Motor neuron (in vitro differentiated cells): ENCODE data around the gene NSUN7. TPM values are rescaled to one million over a fixed set of nuclear protein-coding genes. Genes with fewer than 3 reads are reported as not detected.
A peak's percentile ranks its signal among the peaks of the same experiment; 100 is the strongest.

Source experiments
- ATAC-seq, 8 experiments: fragments of 200-7000 bp; cut with Tn5 transposase; replicated peaks in 6 of 8; 2 replicates each; pipeline ENCODE4 v1.8.0; 2021; ENCODE audit warnings: mild to moderate bottlenecking in 8 of 8, moderate library complexity in 8 of 8
- H3K27ac ChIP-seq, 2 donors: fragments of 250-450 bp; sonication (Bioruptor Pico); 2 replicates each; pipeline ENCODE4 v1.9.0; 2021; ENCODE audit warnings: antibody characterized with exemption in 2 of 2, mild to moderate bottlenecking in 2 of 2, moderate library complexity in 1 of 2
- H3K4me1 ChIP-seq, 2 donors: fragments of 250-450 bp; sonication (Bioruptor Pico); replicated peaks in 1 of 2; 2 replicates each; pipeline ENCODE4 v1.6.1; 2021; ENCODE audit warnings: antibody characterized with exemption in 2 of 2, mild to moderate bottlenecking in 2 of 2, moderate library complexity in 1 of 2
- H3K4me3 ChIP-seq, 5 donors: fragments of 250-450 bp; sonication (Bioruptor Pico); 2 replicates each; pipeline ENCODE4 v1.9.0; 2021; ENCODE audit warnings: antibody characterized with exemption in 5 of 5, mild to moderate bottlenecking in 5 of 5, moderate library complexity in 4 of 5
- WGBS, 10 experiments: fragments of 450-650 bp; shearing (Covaris generic); methylation state at CpG; one replicate each; pipeline ENCODE4 v1.0.0; 2022; 5-methylcytosine and 5-hydroxymethylcytosine counted together
- in situ Hi-C, 9 experiments: fragments of 400-800 bp; cut with MboI; loops; one replicate each; pipeline ENCODE4 v1.15.0; 2021; ENCODE audit warnings: low sequenced_read_pairs in 9 of 9, low pct_unique_long_range_greater_than_20kb in 2 of 9; ENCODE audit not compliant: unreplicated experiment in 9 of 9
- total RNA-seq, 8 experiments: library from RNA; unstranded; fragments of 300-600 nt; gene quantifications; 2 replicates each; pipeline versions ENCODE4 v1.2.3 to v1.2.4, GENCODE V29; 2022

NSUN7 gene
- total RNA-seq, 8 experiments from 2014 or later, result 0.15 to 3.2 (median 2.0) TPM; not detected in 1

DNA sequence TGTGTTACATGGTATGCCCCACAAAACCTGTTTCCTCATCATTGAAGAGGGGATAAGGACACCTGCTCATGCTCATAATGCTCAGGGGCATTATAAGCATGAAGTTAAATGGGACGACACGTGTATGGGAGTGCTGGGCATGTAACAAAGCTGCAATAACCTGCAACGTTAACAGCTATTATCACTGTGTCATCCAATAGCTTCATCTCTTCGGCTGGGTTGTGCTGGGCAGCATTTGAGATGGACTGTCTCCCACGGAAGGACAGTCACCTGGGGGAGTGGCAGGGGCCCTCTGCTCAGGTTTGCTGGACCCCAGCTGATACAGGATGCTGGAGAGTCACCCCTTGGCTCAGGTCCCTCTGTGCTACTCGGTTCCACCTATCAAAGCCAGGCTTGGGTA, 94.5 kb downstream of the NSUN7 start:
- WGBS, 10 experiments, result 40 to 100% (median 83%) methylated on average over 1 to 5 of the region's 6 CpGs; no CpG with 5 or more reads in 6 of the 10 experiments
- no peak overlapping the region for H3K27ac ChIP-seq
- no peak for ATAC-seq
- H3K4me1 ChIP-seq, result peaks cover 18 to 19% of the 10 kb centered on the region in 2 donors
- in situ Hi-C loops, result no loop called here
- H3K4me3 ChIP-seq, result no peak overlapping the region

DNA sequence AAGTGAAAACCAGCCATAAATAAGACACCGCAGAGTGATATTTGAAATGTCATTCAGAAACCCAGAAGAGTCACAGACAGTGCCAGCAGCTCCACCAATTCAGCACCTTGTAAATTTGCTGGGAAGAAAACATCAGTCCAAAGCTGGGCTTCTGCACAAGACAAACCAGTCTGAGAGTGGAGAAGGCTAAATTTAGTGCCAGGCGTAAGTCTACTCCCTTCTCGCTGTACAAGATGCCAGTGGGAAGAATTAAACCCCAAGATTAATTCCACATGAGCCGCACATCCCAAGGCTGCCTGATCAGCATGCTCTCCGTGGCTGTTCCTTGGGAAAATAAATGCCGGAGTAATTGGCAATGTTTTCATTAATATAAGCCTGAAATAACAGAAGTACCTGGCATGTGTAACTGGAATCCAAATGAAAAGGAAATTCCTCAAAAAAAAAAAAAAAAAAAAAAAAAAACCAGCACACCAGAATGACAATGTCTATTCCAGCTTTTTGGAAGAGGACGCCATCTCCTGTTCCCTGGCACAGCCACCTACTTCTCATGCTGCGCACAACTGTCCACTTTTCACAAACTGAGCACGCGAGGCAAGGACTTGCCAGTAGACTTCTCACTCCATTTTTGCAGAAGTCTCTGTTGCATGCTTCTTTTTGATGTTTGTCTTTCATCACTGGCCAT, 95.5 kb downstream of the NSUN7 start:
- Histone ChIP-seq H3K4me3 (no peak overlapping the region), H3K27ac (no peak overlapping the region), H3K4me1 (peaks cover 18 to 19% of the 10 kb centered on the region in 2 donors)
- WGBS, 10 experiments, result 32 to 83% (median 74%) methylated on average over 4 to 10 of the region's 10 CpGs
- in situ Hi-C loops, result no loop called here
- peak in 3 of 8 experiments; percentile 10 to 27 (median 17) for ATAC-seq

DNA sequence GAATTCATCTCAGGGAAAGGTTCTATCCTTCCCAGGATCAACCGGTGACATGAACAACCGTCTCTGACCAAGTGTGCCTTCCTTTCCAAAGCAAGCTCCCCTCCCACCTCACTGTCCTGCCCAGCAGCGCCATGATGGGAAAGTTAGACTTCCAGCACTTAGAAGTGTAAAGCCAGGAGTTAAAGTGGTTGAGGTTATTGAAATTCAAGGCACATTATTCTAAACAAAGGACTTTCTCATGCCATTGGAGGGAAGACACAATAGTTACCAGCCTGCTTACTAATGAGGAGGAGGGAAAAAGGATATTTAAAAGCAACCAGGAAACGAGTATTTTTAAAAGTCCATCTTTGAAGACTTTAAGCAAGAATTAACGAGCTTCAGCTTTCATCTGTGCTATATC, 96.8 kb downstream of the NSUN7 start:
- Histone ChIP-seq H3K4me1 (peaks cover 18 to 19% of the 10 kb centered on the region in 2 donors), H3K4me3 (no peak overlapping the region), H3K27ac (no peak overlapping the region)
- in situ Hi-C loops, result no loop called here
- ATAC-seq, result peak in 5 of 8 experiments; percentile 55 to 78 (median 65)
- WGBS, 10 experiments, result 56 to 100% (median 69%) methylated on average over 1 to 5 of the region's 5 CpGs; no CpG with 5 or more reads in 1 of the 10 experiments

DNA sequence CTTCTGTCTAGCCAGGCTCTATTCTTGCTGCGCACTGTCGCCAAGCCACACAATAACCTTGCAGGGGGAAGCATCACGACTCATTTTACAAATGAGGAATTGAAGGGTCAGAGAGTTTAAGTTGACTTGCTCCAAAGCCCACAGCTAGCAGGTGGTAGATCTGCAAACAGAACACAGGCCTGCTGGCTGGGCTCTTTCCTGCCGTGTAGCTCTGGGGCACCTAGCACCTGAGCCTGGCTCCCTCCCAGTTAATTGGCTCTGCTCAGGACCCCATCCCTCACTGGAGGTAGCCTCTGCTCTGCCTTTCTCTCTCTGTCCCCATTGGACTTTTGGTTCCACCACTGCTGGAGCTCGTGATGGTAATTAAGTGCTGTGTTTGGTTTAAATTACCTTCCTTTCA, 98.5 kb downstream of the NSUN7 start:
- no peak overlapping the region for H3K4me3 ChIP-seq
- WGBS, 10 experiments, result 29 to 95% (median 63%) methylated on average over 1 to 4 of the region's 5 CpGs; no CpG with 5 or more reads in 4 of the 10 experiments
- in situ Hi-C loops, result no loop called here
- H3K27ac ChIP-seq, result no peak overlapping the region
- peak in 5 of 8 experiments; percentile 27 to 47 (median 30) for ATAC-seq
- H3K4me1 ChIP-seq, result peaks cover 15 to 19% of the 10 kb centered on the region in 2 donors

DNA sequence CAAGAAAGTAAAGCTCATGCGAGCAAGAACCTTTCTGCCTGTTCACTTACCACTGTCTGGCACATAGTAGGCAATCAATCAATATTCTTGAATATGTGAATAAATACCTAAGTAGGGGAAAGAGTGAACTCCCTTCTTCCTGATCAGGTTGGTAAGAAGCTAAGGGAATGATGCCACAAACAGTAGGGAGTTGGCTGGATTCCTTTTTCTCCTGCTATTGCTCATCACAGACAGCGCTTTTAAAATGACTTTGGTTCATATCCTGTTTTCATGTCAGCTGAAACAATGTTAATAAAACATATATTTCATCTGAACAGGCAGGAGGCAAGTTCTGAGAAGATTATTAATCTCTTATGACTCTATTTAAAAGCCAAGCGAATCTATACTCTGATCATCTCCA, 99.2 kb downstream of the NSUN7 start:
- peak in 2 of 8 experiments; percentile 49 to 69 for ATAC-seq
- no peak overlapping the region for H3K4me3 ChIP-seq
- H3K4me1 ChIP-seq, result peaks cover 15 to 19% of the 10 kb centered on the region in 2 donors
- H3K27ac ChIP-seq, result no peak overlapping the region
- in situ Hi-C loops, result no loop called here
- 55 to 100% (median 94%) methylated on average over 1 to 3 of the region's 3 CpGs; no CpG with 5 or more reads in 3 of the 10 experiments for WGBS, 10 experiments

DNA sequence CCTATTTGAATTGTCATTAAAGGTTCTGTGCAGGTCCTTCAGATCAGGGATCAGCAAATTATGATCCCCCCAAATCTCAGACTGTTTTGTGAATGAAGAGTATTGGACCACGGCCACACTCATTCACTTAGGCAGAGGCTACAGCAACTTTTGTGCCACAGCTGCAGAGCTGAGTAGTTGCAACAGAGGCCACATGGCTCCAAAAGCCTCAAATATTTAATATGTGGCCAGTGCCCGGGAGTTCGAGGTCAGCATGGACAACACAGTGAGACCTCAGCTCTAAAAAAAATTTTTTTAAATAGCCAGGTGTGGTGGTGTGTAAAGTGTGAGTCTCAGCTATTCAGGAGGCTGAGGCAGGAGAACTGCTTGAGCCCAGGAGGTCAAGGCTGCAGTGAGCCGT, 100.7 kb downstream of the NSUN7 start:
- WGBS, 10 experiments, result 44 to 100% (median 88%) methylated on average over 2 to 4 of the region's 4 CpGs; no CpG with 5 or more reads in 3 of the 10 experiments
- H3K27ac ChIP-seq, result no peak overlapping the region
- H3K4me3 ChIP-seq, result no peak overlapping the region
- in situ Hi-C loops, result no loop called here
- ATAC-seq, result no peak
- peaks cover 12 to 25% of the 10 kb centered on the region in 2 donors for H3K4me1 ChIP-seq

DNA sequence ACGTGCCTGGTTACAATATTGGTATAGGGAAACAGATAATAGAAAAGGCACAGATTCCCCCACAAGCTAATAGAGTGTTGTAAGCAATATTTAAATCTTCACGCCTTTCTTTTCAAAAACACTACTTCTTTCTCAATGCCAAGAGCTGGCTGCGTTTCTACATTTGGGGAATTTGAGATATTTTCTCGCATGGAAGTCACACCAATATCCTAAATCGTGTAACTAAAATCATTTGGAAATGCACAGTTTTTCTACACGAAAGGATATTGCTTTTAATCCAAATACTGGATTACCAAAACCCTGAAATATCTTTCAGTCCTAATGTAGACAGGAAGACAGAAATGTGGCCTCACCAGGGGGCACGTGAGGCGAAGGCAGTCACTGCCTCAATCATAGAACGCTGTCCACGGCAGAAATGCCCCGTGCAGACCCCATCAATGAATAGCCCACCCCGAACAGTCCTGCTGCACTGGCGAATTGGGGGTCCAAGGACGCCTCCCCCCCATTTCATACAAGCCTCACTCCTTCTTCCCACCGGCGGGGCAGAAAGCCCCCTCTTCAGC, 106.6 kb downstream of the NSUN7 start:
- Histone ChIP-seq H3K4me3 (peak overlapping the region; percentile 38 to 54 (median 49)), H3K4me1 (peaks cover 0 to 8% of the 10 kb centered on the region in 2 donors), H3K27ac (no peak overlapping the region)
- peak in 4 of 8 experiments; percentile 35 to 48 (median 36) for ATAC-seq
- WGBS, 10 experiments, result 0 to 91% (median 7%) methylated on average over 1 to 10 of the region's 16 CpGs; no CpG with 5 or more reads in 1 of the 10 experiments
- in situ Hi-C loops, result no loop called here

DNA sequence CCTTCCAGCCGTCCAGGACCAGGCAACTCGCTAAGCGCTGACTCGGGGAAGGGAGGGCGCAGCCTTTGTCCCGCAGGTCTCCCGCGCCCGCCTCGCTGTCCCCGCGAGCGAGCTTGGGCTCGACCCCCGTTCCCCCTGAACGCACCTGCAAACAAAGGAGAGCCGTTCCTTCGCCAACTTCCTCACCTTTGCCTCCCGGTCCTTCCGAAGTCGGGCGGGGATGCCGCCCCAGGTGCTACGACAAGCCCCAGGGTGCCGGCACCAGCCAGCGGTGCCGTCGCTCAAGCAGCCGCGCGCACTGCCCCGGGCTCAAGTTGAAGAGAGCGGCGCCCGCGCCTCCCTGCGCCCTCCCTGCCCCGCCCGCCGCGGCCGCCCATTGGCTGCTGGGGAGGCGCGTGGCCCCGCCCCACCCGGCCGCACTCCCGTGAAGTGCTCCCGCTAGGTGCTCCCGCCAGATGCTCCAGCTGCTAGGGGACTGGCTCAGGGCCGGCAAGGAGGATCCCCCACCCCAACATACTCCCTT, 107.1 kb downstream of the NSUN7 start:
- peak overlapping the region; percentile 38 to 54 (median 49) for H3K4me3 ChIP-seq
- H3K4me1 ChIP-seq, result peaks cover 0 to 8% of the 10 kb centered on the region in 2 donors
- no peak overlapping the region for H3K27ac ChIP-seq
- in situ Hi-C loops, result no loop called here
- ATAC-seq, result peak; percentile 52 to 99 (median 99)
- 1% methylated on average over 15 of the region's 51 CpGs; no CpG with 5 or more reads in 9 of the 10 experiments for WGBS, 10 experiments

DNA sequence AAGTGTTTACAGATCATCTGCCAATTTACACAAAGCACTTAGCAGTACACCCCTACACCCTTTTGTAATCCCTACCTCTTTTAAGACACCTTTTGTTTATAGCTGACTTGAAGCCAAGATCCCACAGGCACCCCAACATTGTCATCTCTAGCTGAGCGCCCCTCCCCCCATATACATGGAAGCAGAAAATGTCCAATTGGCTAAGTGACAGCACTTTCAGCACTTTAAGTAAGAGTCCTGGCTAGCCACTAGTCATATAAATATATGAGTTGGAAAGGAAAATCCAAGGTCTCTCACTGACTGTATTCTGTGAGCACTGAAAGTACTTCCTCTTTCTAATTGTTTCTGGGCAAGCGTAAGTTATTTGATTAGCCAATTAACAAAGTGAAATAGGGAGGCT, 108.2 kb downstream of the NSUN7 start:
- Histone ChIP-seq H3K4me1 (peaks cover 0 to 8% of the 10 kb centered on the region in 2 donors), H3K4me3 (no peak overlapping the region), H3K27ac (no peak overlapping the region)
- 90 to 100% (median 94%) methylated on average over 1 to 2 of the region's 2 CpGs; no CpG with 5 or more reads in 4 of the 10 experiments for WGBS, 10 experiments
- in situ Hi-C loops, result no loop called here
- ATAC-seq, result no peak

DNA sequence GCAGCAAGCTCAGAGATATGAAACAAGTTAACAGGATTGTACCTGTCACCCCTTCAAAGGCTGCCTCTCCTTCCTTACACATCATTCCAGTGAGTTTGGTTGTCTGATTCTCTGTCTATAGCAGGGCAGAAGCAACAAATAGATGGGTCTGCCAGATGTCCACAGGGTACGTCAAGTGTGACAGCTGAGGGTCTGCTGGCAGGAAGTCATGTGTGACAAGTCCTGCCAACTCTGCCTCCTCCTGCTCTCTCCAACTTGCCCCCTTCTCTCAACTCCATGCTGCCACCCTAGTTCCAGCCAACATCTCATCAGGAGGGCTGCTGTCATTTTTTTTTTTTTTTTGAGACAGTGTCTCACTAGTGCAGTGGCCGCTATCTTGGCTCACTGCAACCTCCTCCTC, 109.2 kb downstream of the NSUN7 start:
- in situ Hi-C loops, result no loop called here

More for the DNA sequence above, 109.2 kb downstream of the NSUN7 start:
- ATAC-seq, result no peak
- 83 to 100% (median 97%) methylated on average over 1 to 2 of the region's 2 CpGs; no CpG with 5 or more reads in 6 of the 10 experiments for WGBS, 10 experiments
- no peak overlapping the region for H3K4me3 ChIP-seq
- H3K27ac ChIP-seq, result no peak overlapping the region
- H3K4me1 ChIP-seq, result peaks cover 0 to 8% of the 10 kb centered on the region in 2 donors

Other genes with a start within 250 kb of the NSUN7 start
- gene RBM47, start 120.1 kb upstream of the NSUN7 start, total RNA-seq, result 10 to 100 TPM in 1 of 8 experiments, 1 to 10 TPM in 3, under 1 TPM in 4; 0.38 to 16.9 (median 1.8) TPM